ENCODE measurements around the gene NTNG2. TPM values are rescaled to one million over a fixed set of nuclear protein-coding genes. Genes with fewer than 3 reads are reported as not detected.

NTNG2 gene
- total RNA-seq, 1 experiment from 2014 or later = 1.2 TPM

DNA sequence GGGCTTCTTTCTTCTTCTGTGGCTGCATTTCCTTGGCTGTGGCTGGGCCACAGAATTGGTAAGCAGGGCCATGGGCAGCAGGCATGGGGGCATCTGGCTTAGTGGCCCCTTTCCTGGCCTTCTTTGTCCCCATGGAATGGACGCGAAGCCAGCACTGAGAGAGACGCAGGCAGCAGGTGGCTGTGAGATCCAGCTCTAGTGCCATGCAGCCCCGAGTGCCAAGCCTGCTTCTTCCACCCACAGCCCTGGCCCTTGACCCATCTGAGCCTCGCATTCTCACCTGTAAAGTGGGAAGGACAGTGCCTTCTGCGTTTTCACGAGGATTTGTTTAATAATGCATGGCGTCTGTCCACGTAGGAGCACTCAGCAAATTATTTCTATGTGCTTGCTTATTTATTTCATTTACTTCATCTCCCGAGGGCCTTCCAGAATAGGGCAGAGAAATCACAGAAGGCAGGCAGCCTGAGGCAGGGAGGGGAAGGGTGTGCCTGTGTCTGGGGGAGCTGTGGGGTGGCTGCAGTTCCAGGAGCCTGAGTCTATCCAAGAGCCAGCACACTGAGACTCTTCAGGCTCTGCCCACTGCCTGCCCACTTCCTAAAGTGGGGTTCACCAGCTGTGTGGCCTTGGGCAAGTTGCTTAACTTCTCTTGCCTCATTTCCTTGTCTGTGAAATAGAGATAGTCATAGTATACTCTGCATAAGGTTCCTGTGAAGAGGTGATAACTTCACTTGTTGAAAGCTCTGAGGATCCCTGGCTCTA lies 55.2 kb downstream of the NTNG2 start:
- Histone ChIP-seq H3K27me3 (ENCODE audit: control insufficient read depth, insufficient read depth, low read length) (no peaks in the 10 kb centered on the region; the same call in 1 of the 2 replicates), H3K4me3 (ENCODE audit: insufficient read depth, low read depth, low read length) (no peak overlapping the region), H3K36me3 (replicated peaks; ENCODE audit: control insufficient read depth, insufficient read depth, low read length) (no peaks in the 10 kb centered on the region)
- no peak for DNase-seq

DNA sequence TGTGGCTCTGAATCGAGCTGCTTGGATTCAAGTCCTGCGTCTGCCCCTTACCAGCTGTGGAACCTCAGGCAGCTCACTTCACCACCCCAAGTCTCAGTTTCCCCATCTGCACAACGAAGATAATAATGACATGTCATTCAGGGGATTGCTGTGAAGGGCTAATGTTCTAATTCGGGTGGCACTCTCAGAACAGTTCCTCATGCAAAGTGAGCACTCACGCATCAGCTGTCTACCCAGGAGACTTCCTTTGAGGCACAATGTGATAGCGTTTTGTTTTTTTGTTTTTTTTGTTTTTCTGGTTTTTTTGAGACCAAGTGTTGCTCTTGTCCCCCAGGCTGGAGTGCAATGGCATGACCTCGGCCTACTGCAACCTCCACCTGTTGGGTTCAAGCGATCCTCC lies 56.4 kb downstream of the NTNG2 start:
- no peaks in the 10 kb centered on the region for H3K36me3 ChIP-seq (replicated peaks; ENCODE audit: control insufficient read depth, insufficient read depth, low read length)
- H3K27me3 ChIP-seq (ENCODE audit: control insufficient read depth, insufficient read depth, low read length) = no peaks in the 10 kb centered on the region; the same call in 1 of the 2 replicates
- H3K4me3 ChIP-seq (ENCODE audit: insufficient read depth, low read depth, low read length) = no peak overlapping the region
- DNase-seq = no peak

DNA sequence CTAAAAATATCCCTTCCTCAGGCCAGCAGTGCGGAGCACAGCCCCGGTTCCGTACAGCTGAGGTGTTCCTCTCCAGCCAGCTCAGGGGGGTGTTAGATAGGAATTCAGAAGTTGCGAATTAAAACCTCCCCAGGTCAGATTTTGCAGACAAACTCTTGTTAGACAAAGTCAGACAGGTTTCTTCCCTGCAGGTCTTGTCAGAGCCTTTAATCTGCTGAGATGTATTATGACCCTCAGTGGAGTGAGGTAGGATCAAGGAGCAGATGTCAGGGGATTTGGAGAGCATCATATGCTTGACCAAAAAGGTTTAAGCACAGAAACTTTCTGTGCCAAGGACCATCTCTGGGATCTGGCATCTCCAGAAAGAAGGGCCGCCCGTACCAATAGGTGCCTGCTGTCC lies 60.1 kb downstream of the NTNG2 start:
- Histone ChIP-seq H3K36me3 (replicated peaks; ENCODE audit: control insufficient read depth, insufficient read depth, low read length) (no peaks in the 10 kb centered on the region), H3K4me3 (ENCODE audit: insufficient read depth, low read depth, low read length) (no peak overlapping the region), H3K27me3 (ENCODE audit: control insufficient read depth, insufficient read depth, low read length) (no peaks in the 10 kb centered on the region)
- DNase-seq = no peak

DNA sequence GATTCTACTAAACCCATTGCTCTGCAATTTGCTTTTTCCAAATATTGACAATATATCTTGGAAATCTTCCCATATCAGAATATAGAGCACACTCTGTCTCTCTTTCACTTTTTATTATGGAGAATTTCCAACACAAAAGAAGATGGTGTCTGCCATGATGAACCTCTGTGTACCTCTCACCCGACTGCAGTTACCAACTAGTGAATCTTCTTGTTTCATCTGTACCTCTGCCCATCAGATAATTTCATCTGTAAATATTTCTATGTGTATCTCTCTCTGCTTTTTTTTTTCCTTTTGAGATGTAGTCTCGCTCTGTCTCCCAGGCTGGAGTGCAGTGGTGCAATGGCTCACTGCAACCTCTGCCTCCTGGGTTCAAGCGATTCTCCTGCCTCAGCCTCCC lies 62.8 kb downstream of the NTNG2 start:
- Histone ChIP-seq H3K36me3 (replicated peaks; ENCODE audit: control insufficient read depth, insufficient read depth, low read length) (no peaks in the 10 kb centered on the region), H3K4me3 (ENCODE audit: insufficient read depth, low read depth, low read length) (no peak overlapping the region), H3K27me3 (ENCODE audit: control insufficient read depth, insufficient read depth, low read length) (no peaks in the 10 kb centered on the region)
- no peak for DNase-seq

DNA sequence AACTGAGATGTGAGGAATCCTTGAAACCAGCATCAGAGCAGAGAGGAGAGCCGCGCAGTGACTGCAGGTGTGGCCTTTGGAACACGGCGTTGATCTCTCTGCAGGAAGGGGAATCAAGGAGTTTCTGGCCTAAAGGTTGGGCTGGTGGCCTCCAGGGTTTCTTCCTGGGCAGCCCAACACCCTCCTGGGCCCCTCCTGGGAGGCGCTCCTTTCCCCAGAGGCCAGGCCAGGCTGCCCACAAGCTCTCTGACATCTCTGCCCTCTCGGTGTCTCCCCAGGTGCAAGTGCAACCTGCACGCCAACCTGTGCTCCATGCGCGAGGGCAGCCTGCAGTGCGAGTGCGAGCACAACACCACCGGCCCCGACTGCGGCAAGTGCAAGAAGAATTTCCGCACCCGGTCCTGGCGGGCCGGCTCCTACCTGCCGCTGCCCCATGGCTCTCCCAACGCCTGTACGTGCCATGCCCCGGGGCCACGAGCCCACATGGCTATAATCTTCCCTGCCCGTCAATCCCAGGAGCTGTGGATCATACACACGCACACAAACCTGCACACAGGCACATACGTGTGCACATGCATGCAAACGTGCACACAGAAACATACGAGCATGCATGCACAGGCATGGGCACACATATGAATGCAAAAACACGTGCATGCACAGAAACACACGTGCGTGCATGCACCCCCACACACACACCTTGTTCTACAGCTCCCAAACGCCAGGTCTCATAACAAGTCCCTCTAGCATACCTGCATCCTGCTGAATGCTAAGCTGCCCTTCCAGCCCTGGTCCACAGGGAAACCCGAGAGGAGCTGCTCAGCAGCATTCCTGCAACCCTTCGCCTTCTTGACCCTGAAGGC lies 64.9 kb downstream of the NTNG2 start:
- no peaks in the 10 kb centered on the region for H3K36me3 ChIP-seq (replicated peaks; ENCODE audit: control insufficient read depth, insufficient read depth, low read length)
- no peak overlapping the region for H3K4me3 ChIP-seq (ENCODE audit: insufficient read depth, low read depth, low read length)
- DNase-seq = no peak
- H3K27me3 ChIP-seq (ENCODE audit: control insufficient read depth, insufficient read depth, low read length) = no peaks in the 10 kb centered on the region

DNA sequence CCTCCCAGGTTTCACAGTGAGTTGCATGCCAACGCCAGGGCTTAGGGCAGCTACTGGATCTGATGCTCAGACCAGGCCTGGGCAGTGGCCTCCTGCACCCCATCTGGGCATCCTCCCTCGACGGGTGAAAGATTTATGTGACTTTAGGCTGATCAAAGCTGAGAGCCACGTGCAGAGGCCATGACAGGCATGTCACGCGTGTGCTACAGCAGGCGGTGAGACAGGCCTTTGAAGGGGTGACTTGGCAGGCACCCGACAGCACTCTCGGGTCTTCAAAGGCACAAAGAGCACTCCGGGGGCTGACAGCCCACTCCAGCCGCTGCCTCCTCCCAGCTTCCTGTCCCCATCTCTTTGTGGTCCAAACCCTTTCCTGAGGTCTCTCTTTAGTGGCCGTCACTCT lies 66.2 kb downstream of the NTNG2 start:
- no peak for DNase-seq
- no peaks in the 10 kb centered on the region for H3K36me3 ChIP-seq (replicated peaks; ENCODE audit: control insufficient read depth, insufficient read depth, low read length)
- H3K4me3 ChIP-seq (ENCODE audit: insufficient read depth, low read depth, low read length) = no peak overlapping the region
- no peaks in the 10 kb centered on the region for H3K27me3 ChIP-seq (ENCODE audit: control insufficient read depth, insufficient read depth, low read length)

DNA sequence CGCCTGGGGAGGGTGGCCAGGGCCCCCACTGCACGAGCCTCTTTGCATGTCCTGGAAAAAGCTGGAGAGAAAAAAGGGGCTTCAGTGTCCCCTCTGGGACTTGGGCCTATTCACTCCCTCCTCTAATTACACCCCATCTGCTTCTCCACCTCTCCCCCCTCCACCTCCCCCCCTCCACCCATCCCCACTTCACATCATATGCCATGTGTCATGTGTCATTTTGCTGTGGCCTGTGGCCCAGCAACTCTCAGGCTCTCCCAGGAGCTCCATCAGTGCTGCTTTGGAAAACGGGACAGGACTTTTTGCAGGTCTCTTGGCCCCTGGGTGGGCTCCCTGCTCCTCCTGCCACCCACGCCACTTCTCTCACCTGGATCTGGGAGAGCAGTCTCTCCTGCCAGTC lies 68.7 kb downstream of the NTNG2 start:
- no peaks in the 10 kb centered on the region for H3K27me3 ChIP-seq (ENCODE audit: control insufficient read depth, insufficient read depth, low read length)
- no peaks in the 10 kb centered on the region for H3K36me3 ChIP-seq (replicated peaks; ENCODE audit: control insufficient read depth, insufficient read depth, low read length)
- DNase-seq = no peak
- no peak overlapping the region for H3K4me3 ChIP-seq (ENCODE audit: insufficient read depth, low read depth, low read length)

DNA sequence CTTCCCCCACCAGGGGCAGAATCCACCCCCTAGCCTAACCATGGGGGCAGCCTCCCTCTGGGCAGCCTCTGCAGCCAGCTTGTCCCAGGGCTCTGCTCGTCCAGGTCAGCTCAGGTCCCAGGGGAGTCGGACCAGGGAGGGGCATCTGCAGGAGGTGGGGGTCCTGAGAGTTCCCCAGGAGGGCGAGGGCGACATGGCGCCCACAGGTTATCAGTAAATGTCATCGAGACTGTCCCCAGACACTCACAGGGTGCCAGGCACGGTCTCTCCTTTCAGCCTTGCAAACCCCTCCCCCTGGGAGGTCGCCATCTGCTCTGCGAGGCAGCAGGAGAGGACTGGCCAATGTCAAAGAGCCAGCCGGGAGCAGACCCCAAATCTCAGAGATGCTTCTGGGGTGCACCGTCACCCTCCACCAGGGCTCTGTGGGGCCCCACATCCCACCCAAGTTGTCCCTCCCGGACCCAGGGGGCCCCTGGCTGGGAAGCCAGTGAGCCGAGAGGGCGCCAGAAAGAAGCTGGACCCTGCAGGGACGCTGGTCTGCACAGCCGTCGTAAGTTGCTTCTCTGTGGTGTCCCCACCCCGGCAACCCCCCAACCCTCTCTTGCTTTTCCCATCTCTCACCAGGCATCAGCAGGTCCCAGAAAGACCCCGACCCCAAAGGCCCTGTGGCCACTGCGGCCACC lies 69.3 kb downstream of the NTNG2 start:
- H3K4me3 ChIP-seq (ENCODE audit: insufficient read depth, low read depth, low read length) = no peak overlapping the region
- DNase-seq = no peak
- no peaks in the 10 kb centered on the region for H3K27me3 ChIP-seq (ENCODE audit: control insufficient read depth, insufficient read depth, low read length)
- no peaks in the 10 kb centered on the region for H3K36me3 ChIP-seq (replicated peaks; ENCODE audit: control insufficient read depth, insufficient read depth, low read length)

DNA sequence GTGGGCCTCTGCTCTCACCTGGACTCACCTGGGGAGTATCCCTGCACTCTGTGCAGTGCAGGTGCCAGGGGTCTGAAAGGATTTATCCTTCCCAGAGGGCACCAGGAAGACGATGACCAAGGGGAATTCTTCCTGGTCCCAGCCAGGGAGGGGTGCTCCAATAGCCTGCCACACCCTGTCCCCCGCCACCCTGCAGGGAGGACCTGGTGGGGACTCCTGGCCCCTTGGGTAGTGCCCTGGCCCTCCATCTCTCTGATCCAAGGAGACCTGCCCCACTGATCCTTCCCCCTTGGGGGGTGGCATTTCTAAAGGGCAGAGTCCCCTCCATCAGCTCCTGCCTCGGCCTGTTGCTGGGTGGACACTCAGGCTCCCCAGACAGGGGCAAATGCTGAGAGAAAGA lies 70.7 kb downstream of the NTNG2 start:
- Histone ChIP-seq H3K36me3 (replicated peaks; ENCODE audit: control insufficient read depth, insufficient read depth, low read length) (no peaks in the 10 kb centered on the region), H3K4me3 (ENCODE audit: insufficient read depth, low read depth, low read length) (no peak overlapping the region), H3K27me3 (ENCODE audit: control insufficient read depth, insufficient read depth, low read length) (no peaks in the 10 kb centered on the region)
- DNase-seq = no peak

DNA sequence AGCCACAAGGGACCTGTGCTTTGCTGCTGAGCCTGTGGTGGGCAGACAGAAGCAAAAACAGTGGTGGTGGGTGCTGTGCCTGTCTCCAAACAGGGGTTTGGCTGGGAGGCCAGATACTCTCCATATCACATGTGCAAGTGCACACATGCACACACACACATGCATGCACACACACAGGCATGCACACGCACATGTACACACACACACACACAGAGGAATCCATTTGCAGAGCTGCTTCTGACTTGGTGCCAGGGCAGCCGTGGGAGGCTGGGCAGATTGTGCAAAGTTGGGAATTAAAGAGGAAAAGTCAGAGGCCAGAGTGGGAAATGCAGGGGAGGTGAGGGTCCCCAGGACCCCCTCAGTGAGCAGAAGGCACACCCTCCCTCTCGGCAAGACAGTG lies 71.3 kb downstream of the NTNG2 start:
- Histone ChIP-seq H3K36me3 (replicated peaks; ENCODE audit: control insufficient read depth, insufficient read depth, low read length) (no peaks in the 10 kb centered on the region), H3K4me3 (ENCODE audit: insufficient read depth, low read depth, low read length) (no peak overlapping the region), H3K27me3 (ENCODE audit: control insufficient read depth, insufficient read depth, low read length) (no peaks in the 10 kb centered on the region)
- DNase-seq = no peak

DNA sequence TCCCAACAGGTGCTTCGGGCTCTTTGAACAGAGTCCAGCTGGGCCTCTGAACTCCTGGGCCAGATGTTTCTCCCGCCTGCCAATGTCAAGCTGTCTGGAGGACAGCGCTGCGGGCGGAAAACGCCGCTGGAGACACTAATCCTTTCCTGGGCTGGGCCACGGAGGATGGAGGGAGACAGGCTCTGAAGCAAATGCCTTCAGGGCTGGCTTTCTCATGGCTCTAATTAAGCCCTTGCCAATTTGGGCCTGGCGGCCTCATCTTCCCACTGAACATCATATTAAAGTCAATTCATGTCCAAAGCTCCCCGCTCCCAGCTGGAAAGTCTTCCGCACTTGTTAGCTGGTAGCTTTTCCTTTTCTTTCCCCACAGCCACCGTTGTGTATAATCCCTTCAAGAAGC lies 72.7 kb downstream of the NTNG2 start:
- no peak for DNase-seq
- Histone ChIP-seq H3K36me3 (replicated peaks; ENCODE audit: control insufficient read depth, insufficient read depth, low read length) (no peaks in the 10 kb centered on the region), H3K27me3 (ENCODE audit: control insufficient read depth, insufficient read depth, low read length) (peaks cover under 1% of the 10 kb centered on the region; the same call in 1 of the 2 replicates), H3K4me3 (ENCODE audit: insufficient read depth, low read depth, low read length) (no peak overlapping the region)

DNA sequence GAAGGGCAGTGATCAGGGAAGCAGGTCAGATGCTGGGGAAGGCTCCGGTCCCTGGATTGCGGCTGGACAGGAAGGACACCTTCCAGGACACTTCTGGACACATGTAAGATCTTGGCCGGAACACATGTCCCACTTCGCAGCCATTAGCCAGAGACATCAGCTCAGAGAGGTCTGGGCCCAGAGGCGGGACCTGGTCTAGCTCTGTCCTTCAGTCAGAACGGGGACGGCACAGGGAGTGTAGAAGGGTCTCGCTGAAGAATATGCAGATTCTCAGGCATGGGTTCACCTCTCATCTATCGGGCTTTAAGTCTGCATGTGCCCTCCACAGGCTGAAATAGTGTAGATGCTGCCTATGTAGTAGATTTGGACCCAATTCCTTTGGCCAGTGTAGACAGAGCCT lies 73.3 kb downstream of the NTNG2 start:
- H3K36me3 ChIP-seq (replicated peaks; ENCODE audit: control insufficient read depth, insufficient read depth, low read length) = no peaks in the 10 kb centered on the region
- H3K27me3 ChIP-seq (ENCODE audit: control insufficient read depth, insufficient read depth, low read length) = peaks cover 4% of the 10 kb centered on the region
- no peak overlapping the region for H3K4me3 ChIP-seq (ENCODE audit: insufficient read depth, low read depth, low read length)
- DNase-seq = no peak

DNA sequence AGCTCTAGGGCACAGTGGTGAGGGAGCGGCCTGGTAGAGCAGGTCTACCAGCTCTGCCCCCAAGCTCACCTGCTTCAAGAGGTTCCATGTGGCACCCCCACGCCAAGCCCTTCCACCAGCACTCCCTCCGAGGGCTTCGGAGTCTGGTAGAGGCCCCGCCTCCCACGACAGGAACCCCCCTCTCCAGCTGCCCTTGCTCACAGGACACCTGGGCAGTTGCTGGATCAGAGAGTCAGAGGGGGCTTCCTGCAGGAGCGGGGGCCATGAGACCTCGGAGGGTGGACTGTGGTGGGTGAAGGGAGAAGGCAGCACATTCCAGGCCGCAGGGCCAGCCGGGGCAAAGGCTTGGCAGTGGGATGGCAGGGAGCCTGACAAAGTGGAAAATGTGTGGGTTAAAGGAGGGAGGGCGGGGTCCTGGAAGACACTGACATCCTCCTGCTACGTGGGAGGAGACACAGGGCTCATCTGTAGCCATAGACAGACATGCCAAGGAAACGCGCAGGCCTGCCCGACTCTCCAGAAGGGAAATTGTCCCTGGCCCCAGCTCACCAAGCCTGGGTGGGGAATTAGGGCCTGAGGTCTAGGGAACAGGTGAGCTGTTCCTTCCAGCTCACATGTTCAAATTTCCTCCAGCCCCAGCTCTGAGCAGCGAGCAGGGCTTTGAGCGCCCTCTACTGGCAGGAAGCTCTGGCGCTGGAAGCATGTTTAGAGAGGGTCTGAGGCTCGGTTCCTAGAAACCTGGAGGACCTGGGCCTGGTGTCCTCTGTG lies 74.2 kb downstream of the NTNG2 start:
- peaks cover 11% of the 10 kb centered on the region for H3K27me3 ChIP-seq (ENCODE audit: control insufficient read depth, insufficient read depth, low read length)
- DNase-seq = peak; percentile 96

DNA sequence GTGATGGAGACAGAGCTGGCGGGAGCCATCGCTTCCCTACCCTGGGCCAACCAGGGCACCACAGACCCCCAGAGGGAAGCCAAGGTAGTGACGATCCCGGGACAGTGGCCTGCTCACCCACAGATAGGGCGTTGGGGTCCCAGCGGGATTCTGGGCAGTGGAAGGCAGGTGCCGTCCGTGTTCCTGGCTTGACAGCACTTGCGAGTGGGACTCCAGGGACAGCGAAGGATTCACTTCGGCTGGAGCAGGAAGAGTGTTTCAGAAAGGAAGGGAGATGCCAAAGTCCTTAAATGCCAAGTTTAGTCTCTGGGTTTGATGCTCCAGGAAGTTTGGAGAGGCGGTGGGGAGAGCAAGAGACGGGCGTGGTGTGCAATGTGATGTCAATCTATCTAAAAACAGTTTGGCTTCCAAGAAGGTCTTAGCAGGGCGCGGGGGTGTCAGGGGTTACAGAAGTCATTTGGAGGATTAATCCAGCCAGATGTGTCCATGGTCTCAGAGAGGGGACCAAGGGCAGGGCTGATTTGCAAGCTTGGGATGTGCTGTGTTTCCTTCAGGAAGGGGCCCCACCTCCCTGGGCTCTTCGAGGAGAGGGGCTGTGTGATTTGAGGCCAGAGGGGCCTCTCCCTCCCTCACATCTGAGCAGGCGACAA lies 74.9 kb downstream of the NTNG2 start:
- Histone ChIP-seq H3K36me3 (replicated peaks; ENCODE audit: control insufficient read depth, insufficient read depth, low read length) (no peaks in the 10 kb centered on the region), H3K4me3 (ENCODE audit: insufficient read depth, low read depth, low read length) (no peak overlapping the region), H3K27me3 (ENCODE audit: control insufficient read depth, insufficient read depth, low read length) (peaks cover 16% of the 10 kb centered on the region)
- DNase-seq = no peak

More for the DNA sequence above, 74.2 kb downstream of the NTNG2 start:
- Histone ChIP-seq H3K36me3 (replicated peaks; ENCODE audit: control insufficient read depth, insufficient read depth, low read length) (no peaks in the 10 kb centered on the region), H3K4me3 (ENCODE audit: insufficient read depth, low read depth, low read length) (no peak overlapping the region)

Data from H7 (cell line).